Measurements from ENCODE around the gene C12orf75.
"Not testable (repeated sequence)": the region's sequence is repeated elsewhere in the genome, so short reads cannot be mapped to it uniquely, and the experiment has no call there.

Gene C12orf75

GRCh38 chr12:105330283-105330930 lies at the start of gene C12orf75:
Gene C12orf75 (plus strand): TSS chr12:105330691. CDS start chr12:105330892, 201 bp downstream.
- peak; percentile 31 for DNase-seq

DNA sequence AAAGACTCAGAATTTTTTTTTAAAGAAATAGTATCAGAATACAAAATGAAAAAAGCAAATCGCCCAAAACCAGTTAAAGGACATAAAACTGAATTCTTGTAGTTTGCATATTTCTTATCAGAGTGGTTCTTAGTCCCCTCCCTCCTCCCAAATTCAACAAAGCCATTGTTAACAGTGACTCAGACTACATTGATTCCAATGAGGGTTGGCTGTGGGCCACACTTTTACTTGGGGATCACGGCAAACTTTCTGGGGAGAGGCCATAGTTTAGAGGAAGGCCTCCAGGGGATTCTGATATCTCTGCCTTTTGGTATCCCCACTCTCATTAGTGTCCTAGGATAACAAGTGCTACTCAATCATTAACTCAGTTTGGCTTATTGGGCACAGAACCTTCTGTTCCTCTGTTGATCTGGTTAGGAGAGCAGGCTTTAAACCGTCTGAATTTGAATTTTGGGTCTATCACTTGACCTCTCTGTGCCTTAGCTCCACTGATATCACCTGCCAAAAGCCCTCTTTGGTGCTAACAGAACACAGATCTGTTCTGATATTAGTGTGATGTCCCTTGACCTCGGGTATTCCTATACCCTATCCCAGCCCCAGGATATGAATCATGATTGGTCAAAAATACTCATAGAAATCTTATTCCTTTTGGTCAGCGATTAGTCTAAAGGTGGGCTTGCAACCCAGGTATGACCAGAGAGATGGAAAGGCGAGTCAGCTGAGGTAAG lies 49.4 kb upstream of the C12orf75 start:
- DNase-seq: no peak

GRCh38 chr12:105281694-105282049 lies 48.8 kb upstream of the C12orf75 start:
- no peak for DNase-seq

DNA sequence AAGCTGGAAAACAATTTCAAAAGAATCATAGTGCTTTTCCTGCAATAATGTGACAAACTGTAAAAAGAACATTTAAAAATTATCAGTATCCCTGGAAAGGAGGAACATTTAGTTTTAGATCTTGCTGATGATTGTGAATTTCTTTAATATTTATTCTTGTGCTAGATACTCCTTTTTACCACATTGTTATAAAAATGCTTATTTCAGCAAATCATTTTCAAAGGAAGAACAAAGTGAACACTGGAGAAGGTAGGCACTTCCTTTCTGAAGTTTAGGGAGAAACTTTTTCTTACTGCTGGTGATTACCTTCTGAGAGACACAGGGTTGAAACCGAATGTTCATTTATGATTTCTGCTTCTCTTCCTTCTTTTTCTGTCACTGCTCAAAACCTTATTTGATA lies 45.1 kb upstream of the C12orf75 start:
- no peak for DNase-seq

- DNase-seq: no peak
Measured at GRCh38 chr12:105287408-105287807, 43.1 kb upstream of the C12orf75 start.

GRCh38 chr12:105288311-105288996 lies 42.0 kb upstream of the C12orf75 start:
- DNase-seq: no peak

DNA sequence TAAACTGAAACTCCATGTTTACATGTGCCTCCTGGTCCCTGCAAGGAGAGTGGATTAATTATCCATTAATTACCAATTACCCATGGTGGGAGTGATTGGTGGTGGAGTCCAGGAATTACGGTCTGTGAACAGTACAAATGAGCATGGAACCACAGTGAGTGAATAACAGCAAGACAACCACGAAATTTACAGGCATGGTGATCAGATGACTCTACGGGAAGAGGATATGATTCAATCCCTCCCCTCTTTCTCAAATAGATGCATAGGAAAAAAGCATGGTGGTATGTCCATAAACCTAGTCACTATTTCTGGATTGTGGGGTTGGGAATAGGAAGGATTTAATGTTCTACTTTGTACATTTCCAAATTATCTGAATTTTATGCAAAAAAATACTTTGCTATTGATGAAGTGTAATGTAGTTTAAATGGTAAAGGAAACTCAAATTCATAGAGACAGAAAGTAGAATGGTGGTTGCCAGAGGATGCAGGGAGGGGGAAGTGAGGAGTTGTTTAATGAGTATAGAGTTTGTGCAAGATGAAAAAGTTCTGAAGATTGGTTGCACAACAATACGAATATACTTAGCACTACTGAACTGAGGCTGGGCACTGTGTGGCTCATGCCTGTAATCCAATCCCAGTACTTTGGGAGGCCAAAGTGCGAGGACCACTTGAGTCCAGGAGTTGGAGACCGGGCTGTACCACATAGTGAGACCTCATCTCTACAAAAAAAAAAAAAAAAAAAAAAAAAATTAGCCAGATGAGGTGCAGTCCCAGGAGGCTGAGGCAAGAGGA lies 41.2 kb upstream of the C12orf75 start:
- no peak for DNase-seq

DNA sequence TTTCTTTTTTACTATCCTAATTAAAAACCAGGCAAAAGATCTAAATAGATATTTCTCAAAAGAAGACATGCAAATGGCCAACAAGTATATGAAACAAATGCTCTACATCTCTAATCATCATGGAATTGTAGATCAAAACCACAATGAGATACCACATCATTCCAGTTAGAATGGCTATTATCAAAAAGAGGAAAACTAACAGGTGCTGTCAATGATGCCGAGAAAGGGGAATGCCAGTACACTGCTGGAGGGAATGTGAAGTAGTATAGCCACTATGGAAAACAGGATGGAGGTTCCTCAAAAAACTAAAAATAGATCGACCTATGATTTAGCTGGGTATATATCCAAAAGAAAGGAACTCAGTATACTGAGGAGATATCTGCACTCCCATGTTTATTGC lies 39.0 kb upstream of the C12orf75 start:
- DNase-seq: no peak

DNA sequence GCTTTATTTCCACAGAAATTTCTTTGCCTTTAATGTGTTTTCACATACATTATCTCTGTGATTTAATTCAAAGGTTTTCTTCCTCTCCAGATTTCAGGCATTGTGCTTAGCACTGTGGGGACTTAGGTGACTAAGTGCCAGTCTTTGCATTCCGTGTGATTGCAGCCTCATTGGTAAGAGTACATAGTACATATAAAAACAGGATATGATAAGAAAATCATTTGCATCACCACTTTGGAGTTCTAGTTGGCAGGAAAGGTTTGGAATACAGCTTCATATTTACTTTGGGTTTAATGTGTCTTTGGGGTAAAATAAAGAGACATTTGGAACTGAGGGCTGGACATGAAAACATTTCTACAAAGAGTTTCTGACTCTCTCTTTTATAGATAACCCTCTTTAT lies 37.8 kb upstream of the C12orf75 start:
- DNase-seq: no peak

DNA sequence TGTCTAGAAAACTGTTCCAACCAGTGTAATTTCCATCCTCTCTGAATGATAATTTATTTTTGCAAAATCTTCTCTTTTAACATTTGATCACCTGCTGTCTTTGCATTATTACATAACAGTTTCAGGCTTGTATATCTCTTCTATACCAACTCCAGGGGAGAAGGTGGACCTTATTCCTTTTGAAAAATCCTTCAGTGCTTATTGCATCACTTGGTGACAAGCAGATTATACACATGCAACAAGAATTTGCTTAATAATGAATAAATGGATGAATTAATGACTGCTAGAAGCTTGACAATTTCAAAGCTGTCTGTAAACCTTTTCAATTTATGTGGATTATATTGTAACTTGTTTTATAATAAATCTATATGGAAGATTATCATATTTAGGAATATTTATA lies 37.3 kb upstream of the C12orf75 start:
- DNase-seq: no peak

- DNase-seq: no peak
Measured at GRCh38 chr12:105294161-105294560, 36.3 kb upstream of the C12orf75 start.

- no peak for DNase-seq
Measured at GRCh38 chr12:105294886-105295479, 35.5 kb upstream of the C12orf75 start.

DNA sequence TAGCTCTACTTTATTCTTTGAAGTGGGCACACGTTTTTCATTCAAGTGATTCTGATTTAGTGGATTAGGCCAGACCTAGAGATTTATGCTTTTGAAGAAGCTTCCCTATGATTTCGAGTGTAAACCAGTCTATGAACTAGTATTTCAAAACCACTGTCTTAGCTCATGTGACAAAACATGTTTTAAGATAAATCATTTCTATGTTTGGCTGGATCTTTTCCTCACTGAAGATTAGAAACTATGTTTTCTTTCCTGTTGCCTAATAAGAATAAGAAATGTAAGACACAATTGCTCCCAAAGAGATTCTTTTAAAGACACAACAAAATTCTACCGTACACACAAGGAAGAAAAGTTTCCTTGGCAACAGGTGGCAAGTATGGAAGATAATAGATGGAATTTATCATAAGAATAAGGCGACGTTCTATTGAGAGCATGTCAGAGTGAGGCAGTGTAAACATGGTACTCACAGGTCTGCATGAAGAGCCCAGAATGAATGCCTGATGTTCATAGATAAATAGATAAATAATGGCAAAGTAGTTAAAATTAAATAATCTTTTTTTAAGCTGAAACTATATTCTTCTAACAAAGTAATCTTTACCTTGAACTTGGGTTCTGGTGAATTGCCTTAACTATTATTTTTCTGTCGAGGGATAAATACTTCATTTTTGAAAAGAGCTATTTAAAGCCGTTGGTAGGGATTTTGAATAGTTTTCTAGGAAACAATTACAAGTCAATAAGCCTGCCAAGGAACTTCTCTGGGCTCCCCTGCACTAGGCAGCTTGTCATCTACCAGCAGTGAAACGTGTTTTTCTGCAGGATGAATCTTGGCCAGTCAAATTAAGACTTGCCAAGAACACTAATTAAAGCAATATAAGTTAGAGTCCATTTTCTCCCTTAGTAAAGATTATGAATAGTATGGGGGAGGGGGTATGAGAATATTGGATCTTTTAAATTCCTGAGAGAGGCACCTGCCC lies 34.1 kb upstream of the C12orf75 start:
- no peak for DNase-seq

DNA sequence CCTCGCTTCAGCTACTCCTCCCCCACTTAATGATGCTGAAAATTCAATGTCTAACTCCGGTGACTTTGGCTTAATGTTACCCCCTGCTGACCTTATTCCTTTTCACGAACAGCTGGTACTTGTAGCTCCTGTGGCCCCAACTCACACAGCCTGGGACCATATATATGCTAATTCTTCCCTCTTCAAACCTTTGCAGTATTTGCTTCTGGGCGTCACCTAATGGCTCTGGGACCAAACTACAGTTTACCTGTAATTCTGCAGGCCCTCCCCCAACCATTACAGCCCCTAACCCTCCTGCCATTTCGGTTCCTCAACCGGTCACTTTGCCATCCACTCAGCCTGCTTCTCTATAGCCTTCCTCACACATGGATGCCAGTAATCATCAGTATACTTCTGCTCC lies 29.6 kb upstream of the C12orf75 start:
- DNase-seq: no peak

DNA sequence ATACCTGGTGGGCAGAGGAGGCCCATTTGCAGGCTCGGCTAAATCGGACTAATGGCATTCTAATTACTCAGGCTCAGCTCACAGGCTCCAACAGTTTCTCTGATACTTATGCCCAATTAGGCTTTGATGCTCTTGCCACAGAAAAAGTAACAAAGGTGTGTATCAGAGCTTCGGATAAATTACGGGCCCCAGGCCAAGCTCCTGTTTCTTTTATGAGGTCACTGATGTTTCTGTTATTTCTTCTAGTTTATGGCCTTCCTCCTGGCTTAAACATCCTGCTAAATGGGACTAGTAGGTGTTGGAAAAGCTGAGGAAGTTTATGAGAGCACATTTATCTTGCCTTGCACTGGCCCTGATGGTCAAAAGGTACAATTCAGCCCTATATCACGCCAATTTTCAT lies 28.8 kb upstream of the C12orf75 start:
- DNase-seq: no peak

- DNase-seq: not testable (repeated sequence)
Measured at GRCh38 chr12:105302986-105303385, 27.5 kb upstream of the C12orf75 start.

DNA sequence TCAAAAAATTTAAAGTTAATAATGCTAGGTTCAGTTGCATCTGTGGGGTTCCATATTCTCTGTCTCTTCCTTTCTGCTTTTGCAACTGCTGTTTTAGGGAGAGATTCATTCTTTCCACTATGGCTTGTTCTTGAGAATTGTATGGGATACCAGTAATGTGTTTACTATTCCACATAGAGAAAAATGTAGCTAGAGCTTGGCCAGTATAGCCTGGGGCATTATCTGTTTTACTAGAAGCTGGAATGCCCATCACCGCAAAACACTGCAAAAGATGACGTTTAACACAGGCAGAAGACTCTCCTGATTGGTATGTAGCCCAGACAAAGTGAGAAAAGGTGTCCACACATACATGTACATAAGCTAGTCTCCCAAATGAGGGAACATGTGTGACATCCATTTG lies 25.9 kb upstream of the C12orf75 start:
- not testable (repeated sequence) for DNase-seq

- DNase-seq: not testable (repeated sequence)
Measured at GRCh38 chr12:105307601-105308314, 22.7 kb upstream of the C12orf75 start.

GRCh38 chr12:105308839-105309238 lies 21.7 kb upstream of the C12orf75 start:
- DNase-seq: not testable (repeated sequence)

GRCh38 chr12:105309384-105309783 lies 21.1 kb upstream of the C12orf75 start:
- not testable (repeated sequence) for DNase-seq
